ENCODE data around the gene PSAPL1. TPM values are rescaled to one million over a fixed set of nuclear protein-coding genes. Genes with fewer than 3 reads are reported as not detected.

PSAPL1 gene
- total RNA-seq, 3 donors from 2014 or later (not counting 1 experiment from before 2014, with no cell fraction given) = not detected

DNA sequence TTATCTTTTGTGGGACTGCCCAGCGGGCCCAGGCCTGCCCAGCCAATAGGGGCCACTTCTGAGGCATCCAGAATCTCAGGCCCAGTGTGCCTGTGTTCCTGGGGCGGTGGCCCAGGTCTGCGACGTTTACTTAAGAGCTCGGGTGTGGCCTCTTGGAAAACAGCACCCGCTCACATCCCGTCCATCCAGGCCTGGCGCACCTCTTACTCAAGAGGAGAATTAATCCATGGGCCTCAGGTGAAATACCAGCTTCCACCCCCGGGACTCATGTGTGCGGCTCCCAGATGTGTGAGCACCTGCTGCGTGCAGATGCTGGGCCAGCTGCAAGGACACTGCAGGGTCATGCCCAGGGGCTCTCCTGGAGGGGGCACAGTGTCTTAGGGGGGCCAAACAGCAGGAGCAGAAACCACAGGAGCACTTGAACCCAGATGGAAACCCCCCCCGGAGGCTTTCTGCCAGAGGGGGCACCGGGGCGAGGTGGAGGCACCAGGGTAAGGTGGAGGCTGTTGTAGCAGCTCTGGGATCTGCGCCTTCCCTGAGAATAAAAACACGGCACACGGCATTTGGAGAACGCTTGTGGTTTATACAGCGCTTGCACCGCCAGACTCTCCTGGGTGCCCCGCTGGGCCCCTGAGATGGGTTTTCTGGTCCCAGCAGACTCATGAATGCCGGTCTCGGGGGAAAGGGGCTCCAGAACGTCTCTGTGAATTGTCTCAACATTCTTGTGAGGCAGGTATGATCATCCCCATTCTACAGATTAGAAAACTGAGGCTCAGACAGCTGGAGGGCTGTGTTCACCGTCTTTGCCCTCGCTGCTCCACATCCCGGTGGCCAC is 2.8 kb downstream of the PSAPL1 start:
- 92% methylated on average over 27 of the region's 27 CpGs for WGBS (ENCODE audit: insufficient coverage)
- intact Hi-C loops (cut with micrococcal nuclease) = loop anchor here (10.0 kb wide), 2 partner anchors 93 to 283 kb away; no protein-coding TSS in a partner anchor
- Histone ChIP-seq H3K36me3 (ENCODE audit: control insufficient read depth, insufficient read depth, low read length) (no peaks in the 10 kb centered on the region), H3K4me1 (ENCODE audit: control insufficient read depth, insufficient read depth, low read length) (peaks cover 28% of the 10 kb centered on the region), H3K27me3 (ENCODE audit: control insufficient read depth, insufficient read depth, low read length) (peaks cover 18% of the 10 kb centered on the region), H3K4me3 (ENCODE audit: low read length) (no peak overlapping the region), H3K9me3 (ENCODE audit: control insufficient read depth, insufficient read depth, low read length) (no peaks in the 10 kb centered on the region), H3K27ac (ENCODE audit: low read length) (no peak overlapping the region)
- H3K4me1 Mint-ChIP-seq = peaks cover 15 to 19% of the 10 kb centered on the region in 2 donors
- H3K9me3 Mint-ChIP-seq = no peaks in the 10 kb centered on the region
- ATAC-seq (no peak), DNase-seq (no peak)
- H3K27ac Mint-ChIP-seq = no peak overlapping the region
- H3K4me3 Mint-ChIP-seq = no peak overlapping the region
- peaks cover 40 to 43% of the 10 kb centered on the region in 2 donors for H3K27me3 Mint-ChIP-seq (ENCODE audit: low read depth in 2 of 2)
- H3K36me3 Mint-ChIP-seq = no peaks in the 10 kb centered on the region
- TF ChIP-seq, protein P1, sequence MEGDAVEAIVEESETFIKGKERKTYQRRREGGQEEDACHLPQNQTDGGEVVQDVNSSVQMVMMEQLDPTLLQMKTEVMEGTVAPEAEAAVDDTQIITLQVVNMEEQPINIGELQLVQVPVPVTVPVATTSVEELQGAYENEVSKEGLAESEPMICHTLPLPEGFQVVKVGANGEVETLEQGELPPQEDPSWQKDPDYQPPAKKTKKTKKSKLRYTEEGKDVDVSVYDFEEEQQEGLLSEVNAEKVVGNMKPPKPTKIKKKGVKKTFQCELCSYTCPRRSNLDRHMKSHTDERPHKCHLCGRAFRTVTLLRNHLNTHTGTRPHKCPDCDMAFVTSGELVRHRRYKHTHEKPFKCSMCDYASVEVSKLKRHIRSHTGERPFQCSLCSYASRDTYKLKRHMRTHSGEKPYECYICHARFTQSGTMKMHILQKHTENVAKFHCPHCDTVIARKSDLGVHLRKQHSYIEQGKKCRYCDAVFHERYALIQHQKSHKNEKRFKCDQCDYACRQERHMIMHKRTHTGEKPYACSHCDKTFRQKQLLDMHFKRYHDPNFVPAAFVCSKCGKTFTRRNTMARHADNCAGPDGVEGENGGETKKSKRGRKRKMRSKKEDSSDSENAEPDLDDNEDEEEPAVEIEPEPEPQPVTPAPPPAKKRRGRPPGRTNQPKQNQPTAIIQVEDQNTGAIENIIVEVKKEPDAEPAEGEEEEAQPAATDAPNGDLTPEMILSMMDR (IDR thresholded peaks at IDR 0.05) = no peak

DNA sequence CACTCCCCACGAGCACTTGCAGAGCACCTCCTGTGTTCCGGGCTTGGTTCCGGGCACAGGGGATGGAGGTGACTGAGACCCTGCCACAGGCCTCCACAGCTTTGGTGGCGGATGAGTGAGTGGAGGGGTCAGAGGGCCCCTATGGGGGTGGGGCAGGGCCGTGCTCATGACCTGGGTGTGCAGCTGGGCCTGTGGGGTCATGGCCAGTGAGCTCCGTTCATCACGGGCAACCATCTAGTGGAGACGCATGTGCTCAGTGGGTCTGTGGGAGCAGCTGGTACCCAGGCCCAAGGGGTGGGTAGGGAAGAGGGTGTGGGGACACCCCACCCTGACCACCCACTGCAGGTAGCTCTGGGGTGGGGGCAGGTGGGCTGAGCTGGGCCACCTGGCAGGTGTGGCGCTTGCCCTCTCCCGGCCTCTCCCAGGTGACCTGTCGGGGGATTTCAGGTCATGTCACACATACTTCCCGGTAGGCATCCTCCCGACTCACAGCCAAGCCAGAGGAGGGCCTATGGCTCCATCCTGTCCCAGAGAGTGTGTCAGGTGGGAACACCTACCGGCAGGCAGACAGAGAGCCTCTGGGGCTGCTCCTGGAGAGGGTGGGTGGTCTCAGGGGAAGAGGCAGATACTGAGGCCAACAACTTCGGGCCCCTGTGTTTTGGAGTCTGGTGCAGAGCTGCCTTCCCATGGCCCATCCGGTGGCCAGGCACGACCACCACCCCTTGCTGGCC is 3.6 kb downstream of the PSAPL1 start:
- H3K9me3 Mint-ChIP-seq = no peaks in the 10 kb centered on the region
- H3K27me3 Mint-ChIP-seq (ENCODE audit: low read depth in 2 of 2) = peaks cover 38 to 43% of the 10 kb centered on the region in 2 donors

DNA sequence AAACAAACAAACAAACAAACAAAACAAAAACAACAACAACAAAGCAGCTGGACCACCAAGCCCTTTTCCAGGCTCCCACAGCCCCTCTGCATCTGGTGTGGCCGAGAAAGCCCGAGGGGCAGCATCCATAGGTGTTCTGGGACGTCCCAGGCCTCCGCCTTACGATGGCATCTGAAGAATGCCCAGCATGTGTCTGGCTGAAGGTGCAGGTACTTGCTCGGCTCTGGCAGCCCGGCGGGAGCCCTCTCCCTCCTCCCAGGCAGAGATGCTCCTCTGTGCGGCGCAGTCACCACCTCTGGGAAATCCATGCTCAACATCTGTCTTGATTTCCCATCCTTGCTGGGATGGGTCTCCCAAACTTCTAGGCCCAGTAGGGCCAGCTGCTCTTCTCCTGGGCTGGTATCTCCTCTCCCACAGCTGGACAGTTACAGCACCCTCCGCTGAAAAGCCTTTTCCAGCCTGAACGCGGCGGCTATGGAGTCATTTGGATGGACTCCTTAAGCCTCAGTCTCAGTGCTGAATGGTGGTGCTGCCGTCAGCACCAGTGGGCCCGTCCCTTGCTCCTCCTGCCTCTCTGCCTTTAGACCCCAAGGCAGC is 4.3 kb downstream of the PSAPL1 start:
- intact Hi-C loops (cut with micrococcal nuclease) = loop anchor here (10.0 kb wide), 2 partner anchors 94 to 284 kb away; no protein-coding TSS in a partner anchor
- Mint-ChIP-seq H3K27ac (no peak overlapping the region), H3K4me3 (no peak overlapping the region), H3K9me3 (no peaks in the 10 kb centered on the region), H3K4me1 (peaks cover 6 to 12% of the 10 kb centered on the region in 2 donors), H3K27me3 (ENCODE audit: low read depth in 2 of 2) (peaks cover 38 to 43% of the 10 kb centered on the region in 2 donors), H3K36me3 (no peaks in the 10 kb centered on the region)
- H3K4me1 ChIP-seq (ENCODE audit: control insufficient read depth, insufficient read depth, low read length) = peaks cover 16% of the 10 kb centered on the region
- H3K27ac ChIP-seq (ENCODE audit: low read length) = no peak overlapping the region
- H3K9me3 ChIP-seq (ENCODE audit: control insufficient read depth, insufficient read depth, low read length) = no peaks in the 10 kb centered on the region
- ATAC-seq = no peak
- H3K27me3 ChIP-seq (ENCODE audit: control insufficient read depth, insufficient read depth, low read length) = peaks cover 13% of the 10 kb centered on the region
- 67% methylated on average over 16 of the region's 16 CpGs for WGBS (ENCODE audit: insufficient coverage)
- no peak overlapping the region for H3K4me3 ChIP-seq (ENCODE audit: low read length)
- no peaks in the 10 kb centered on the region for H3K36me3 ChIP-seq (ENCODE audit: control insufficient read depth, insufficient read depth, low read length)
- no peak for DNase-seq
- TF ChIP-seq, protein P1 (IDR thresholded peaks at IDR 0.05) = no peak

More for the DNA sequence above, 3.6 kb downstream of the PSAPL1 start:
- intact Hi-C loops (cut with micrococcal nuclease) = loop anchor here (10.0 kb wide), 2 partner anchors 94 to 284 kb away; no protein-coding TSS in a partner anchor
- Mint-ChIP-seq H3K4me3 (no peak overlapping the region), H3K4me1 (peaks cover 11 to 19% of the 10 kb centered on the region in 2 donors), H3K27ac (no peak overlapping the region), H3K36me3 (no peaks in the 10 kb centered on the region)
- peaks cover 22% of the 10 kb centered on the region for H3K4me1 ChIP-seq (ENCODE audit: control insufficient read depth, insufficient read depth, low read length)
- H3K27me3 ChIP-seq (ENCODE audit: control insufficient read depth, insufficient read depth, low read length) = peaks cover 13% of the 10 kb centered on the region
- TF ChIP-seq, protein P1 (IDR thresholded peaks at IDR 0.05) = no peak
- H3K9me3 ChIP-seq (ENCODE audit: control insufficient read depth, insufficient read depth, low read length) = no peaks in the 10 kb centered on the region
- DNase-seq (no peak), ATAC-seq (no peak)
- 88% methylated on average over 17 of the region's 17 CpGs for WGBS (ENCODE audit: insufficient coverage)
- no peaks in the 10 kb centered on the region for H3K36me3 ChIP-seq (ENCODE audit: control insufficient read depth, insufficient read depth, low read length)
- no peak overlapping the region for H3K27ac ChIP-seq (ENCODE audit: low read length)
- no peak overlapping the region for H3K4me3 ChIP-seq (ENCODE audit: low read length)
